Measurements from ENCODE around the gene MYMX. TPM values are rescaled to one million over a fixed set of nuclear protein-coding genes. Genes with fewer than 3 reads are reported as not detected.
"Not testable (repeated sequence)": the region's sequence is repeated elsewhere in the genome, so short reads cannot be mapped to it uniquely, and the experiment has no call there.

The MYMX gene
- total and polyA plus RNA-seq, 2 experiments from 2014 or later: 1.0 TPM; not detected in 1

DNA sequence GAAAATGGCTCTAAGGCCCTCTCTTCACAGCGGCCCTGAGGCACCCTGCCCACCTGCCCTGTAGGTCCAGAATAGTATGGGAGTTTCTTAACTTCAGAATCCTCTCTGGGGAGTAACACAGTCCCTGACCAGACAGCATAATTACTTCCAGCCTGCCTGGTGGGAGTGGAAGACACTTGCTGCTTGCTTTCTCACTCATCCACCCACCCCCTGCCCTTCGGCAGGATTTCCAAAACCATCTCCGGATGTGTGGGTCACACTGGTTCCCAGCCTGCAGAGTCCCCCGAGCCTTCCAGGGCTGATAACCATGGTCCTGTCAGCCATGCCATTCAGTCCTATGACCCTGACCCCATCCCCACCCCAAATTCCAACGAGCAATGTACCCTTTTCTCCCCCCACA, 12.1 kb downstream of the MYMX start:
- no peak for TF ChIP-seq CTCF (IDR thresholded peaks at IDR 0.05; ENCODE audit: low read depth, low read length)
- H3K27me3 ChIP-seq: no peaks in the 10 kb centered on the region
- H3K4me3 ChIP-seq: no peak overlapping the region
- peaks cover 38% of the 10 kb centered on the region for H3K4me1 ChIP-seq (ENCODE audit: low read depth)
- no peak for DNase-seq (ENCODE audit: low read depth in 1 of 2, low spot score in 1 of 2)
- H3K9me3 ChIP-seq (ENCODE audit: low read depth): no peaks in the 10 kb centered on the region
- H3K27ac ChIP-seq: no peak overlapping the region
- H3K36me3 ChIP-seq: peaks cover 15% of the 10 kb centered on the region

DNA sequence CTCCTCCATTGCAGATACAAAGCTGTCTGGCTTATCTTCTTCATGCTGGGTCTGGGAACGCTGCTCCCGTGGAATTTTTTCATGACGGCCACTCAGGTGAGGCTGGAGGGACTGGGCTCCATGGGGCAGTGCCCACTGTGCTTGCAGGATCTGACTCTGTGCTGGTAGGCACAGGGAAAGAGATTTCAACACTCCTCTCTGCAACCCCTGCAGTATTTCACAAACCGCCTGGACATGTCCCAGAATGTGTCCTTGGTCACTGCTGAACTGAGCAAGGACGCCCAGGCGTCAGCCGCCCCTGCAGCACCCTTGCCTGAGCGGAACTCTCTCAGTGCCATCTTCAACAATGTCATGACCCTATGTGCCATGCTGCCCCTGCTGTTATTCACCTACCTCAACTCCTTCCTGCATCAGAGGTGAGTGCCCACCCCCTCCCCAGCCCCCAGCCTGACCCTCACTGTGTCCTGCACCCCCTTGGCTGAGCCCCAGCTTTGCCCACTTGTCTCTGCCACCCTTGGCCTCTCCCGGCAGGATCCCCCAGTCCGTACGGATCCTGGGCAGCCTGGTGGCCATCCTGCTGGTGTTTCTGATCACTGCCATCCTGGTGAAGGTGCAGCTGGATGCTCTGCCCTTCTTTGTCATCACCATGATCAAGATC, 12.8 kb downstream of the MYMX start:
- Histone ChIP-seq H3K36me3 (peaks cover 15% of the 10 kb centered on the region), H3K27ac (no peak overlapping the region), H3K4me1 (ENCODE audit: low read depth) (peaks cover 40% of the 10 kb centered on the region), H3K9me3 (ENCODE audit: low read depth) (no peaks in the 10 kb centered on the region), H3K4me3 (no peak overlapping the region), H3K27me3 (no peaks in the 10 kb centered on the region)
- no peak for TF ChIP-seq CTCF (IDR thresholded peaks at IDR 0.05; ENCODE audit: low read depth, low read length)
- DNase-seq (ENCODE audit: low read depth in 1 of 2, low spot score in 1 of 2): no peak

DNA sequence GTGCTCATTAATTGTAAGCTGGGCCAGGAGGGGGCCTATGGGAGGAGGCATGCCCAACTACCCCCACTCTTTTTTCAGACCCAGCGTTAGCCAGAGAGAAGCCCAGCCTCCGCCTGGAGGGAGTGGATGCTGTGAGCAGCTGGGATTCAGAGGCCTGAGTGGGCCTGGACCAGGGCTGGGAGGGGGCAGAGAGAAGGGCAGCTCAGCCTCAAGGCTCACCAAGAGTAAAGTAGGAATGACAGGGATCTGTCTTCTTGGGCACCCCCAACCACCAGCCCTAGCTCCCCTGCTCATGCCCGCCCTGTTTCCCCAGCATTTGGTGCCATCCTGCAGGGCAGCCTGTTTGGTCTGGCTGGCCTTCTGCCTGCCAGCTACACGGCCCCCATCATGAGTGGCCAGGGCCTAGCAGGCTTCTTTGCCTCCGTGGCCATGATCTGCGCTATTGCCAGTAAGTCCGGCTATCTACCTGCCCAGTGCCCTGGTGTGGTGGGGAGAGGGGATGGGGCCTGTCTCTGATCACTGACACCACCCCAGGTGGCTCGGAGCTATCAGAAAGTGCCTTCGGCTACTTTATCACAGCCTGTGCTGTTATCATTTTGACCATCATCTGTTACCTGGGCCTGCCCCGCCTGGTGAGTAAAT, 13.4 kb downstream of the MYMX start:
- peaks cover 15% of the 10 kb centered on the region for H3K36me3 ChIP-seq
- no peak for DNase-seq (ENCODE audit: low read depth in 1 of 2, low spot score in 1 of 2)
- H3K27me3 ChIP-seq: no peaks in the 10 kb centered on the region
- TF ChIP-seq CTCF (IDR thresholded peaks at IDR 0.05; ENCODE audit: low read depth, low read length): no peak
- no peaks in the 10 kb centered on the region for H3K9me3 ChIP-seq (ENCODE audit: low read depth)
- peaks cover 43% of the 10 kb centered on the region for H3K4me1 ChIP-seq (ENCODE audit: low read depth)
- no peak overlapping the region for H3K4me3 ChIP-seq
- H3K27ac ChIP-seq: no peak overlapping the region

DNA sequence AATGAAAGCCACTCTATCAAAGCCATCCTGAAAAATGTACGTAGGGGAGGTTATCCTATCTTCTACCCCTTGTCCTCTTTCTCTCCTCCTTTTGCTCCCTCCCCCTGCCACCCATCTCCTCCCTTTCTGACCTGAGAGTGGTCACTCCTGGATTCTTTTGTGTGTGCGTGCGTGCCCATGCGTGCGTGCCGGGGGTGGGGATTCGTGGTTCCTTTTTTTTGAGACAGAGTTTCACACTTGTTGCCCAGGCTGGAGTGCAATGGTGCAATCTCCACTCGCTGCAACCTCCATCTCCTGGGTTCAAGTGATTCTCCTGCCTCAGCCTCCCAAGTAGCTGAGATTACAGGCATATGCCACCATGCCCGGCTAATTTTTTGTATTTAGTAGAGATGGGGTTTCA, 14.7 kb downstream of the MYMX start:
- Histone ChIP-seq H3K4me1 (ENCODE audit: low read depth) (peaks cover 35% of the 10 kb centered on the region), H3K36me3 (peaks cover 15% of the 10 kb centered on the region)
- H3K27ac ChIP-seq; H3K9me3 ChIP-seq (ENCODE audit: low read depth); H3K27me3 ChIP-seq; DNase-seq (ENCODE audit: low read depth in 1 of 2, low spot score in 1 of 2); H3K4me3 ChIP-seq: not testable (repeated sequence)

DNA sequence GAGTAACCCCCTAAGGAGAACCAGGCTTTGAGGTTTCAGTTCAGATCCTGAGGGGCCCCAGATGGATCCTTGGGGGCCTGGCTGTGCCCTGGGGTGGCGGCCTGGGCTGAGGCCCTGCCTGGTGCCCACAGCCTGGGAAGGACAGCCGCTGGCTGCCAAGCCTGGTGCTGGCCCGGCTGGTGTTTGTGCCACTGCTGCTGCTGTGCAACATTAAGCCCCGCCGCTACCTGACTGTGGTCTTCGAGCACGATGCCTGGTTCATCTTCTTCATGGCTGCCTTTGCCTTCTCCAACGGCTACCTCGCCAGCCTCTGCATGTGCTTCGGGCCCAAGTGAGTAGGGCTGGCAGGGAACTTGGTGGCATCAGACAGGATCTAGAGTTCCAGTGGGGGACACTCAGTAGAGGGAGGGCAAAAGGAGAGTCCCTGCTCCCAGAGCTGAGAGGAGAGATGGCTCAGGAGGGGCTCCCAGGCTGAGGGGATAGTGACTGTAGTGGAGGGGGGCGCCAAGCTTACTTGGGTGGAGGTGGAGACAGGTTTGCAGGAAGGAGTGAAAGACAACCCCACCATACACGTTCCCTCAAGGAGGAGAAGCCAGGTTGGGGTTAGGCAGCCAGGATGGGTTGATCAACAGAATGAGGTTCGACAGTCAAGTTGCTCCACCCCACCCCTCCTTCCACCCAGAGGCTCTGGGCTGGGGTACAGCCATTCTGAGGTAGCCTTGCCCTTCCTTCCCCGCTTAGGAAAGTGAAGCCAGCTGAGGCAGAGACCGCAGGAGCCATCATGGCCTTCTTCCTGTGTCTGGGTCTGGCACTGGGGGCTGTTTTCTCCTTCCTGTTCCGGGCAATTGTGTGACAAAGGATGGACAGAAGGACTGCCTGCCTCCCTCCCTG, 16.2 kb downstream of the MYMX start:
- peak overlapping the region; percentile 81 for H3K27ac ChIP-seq
- H3K27me3 ChIP-seq: no peaks in the 10 kb centered on the region
- H3K4me1 ChIP-seq (ENCODE audit: low read depth): peaks cover 24% of the 10 kb centered on the region
- H3K9me3 ChIP-seq (ENCODE audit: low read depth): no peaks in the 10 kb centered on the region
- H3K36me3 ChIP-seq: peaks cover 15% of the 10 kb centered on the region
- no peak for TF ChIP-seq CTCF (IDR thresholded peaks at IDR 0.05; ENCODE audit: low read depth, low read length)
- no peak overlapping the region for H3K4me3 ChIP-seq
- no peak for DNase-seq (ENCODE audit: low read depth in 1 of 2, low spot score in 1 of 2)

All from cardiac muscle cell (in vitro differentiated cells and primary cell).